ENCODE data around the gene SUFU. TPM values are rescaled to one million over a fixed set of nuclear protein-coding genes. Genes with fewer than 3 reads are reported as not detected.

SUFU gene
- total and polyA plus RNA-seq, 4 donors, result 3.5 to 14.8 (median 9.8) TPM

- WGBS, 2 donors, result 45 to 48% methylated on average over 2 of the region's 2 CpGs
- Histone ChIP-seq H3K36me3 (ENCODE audit: control insufficient read depth in 4 of 4, insufficient read depth in 4 of 4, low read length in 4 of 4) (peaks cover 0 to 25% (median 17%) of the 10 kb centered on the region in 4 donors), H3K27ac (ENCODE audit: low read depth in 1 of 2, low read length in 1 of 2) (peak overlapping the region in 1 of 2 donors; percentile 44), H3K9ac (ENCODE audit: insufficient read depth in 1 of 2, low read length in 2 of 2) (no peak overlapping the region), H3K27me3 (ENCODE audit: control insufficient read depth in 3 of 3, insufficient read depth in 3 of 3, low read length in 2 of 3) (no peaks in the 10 kb centered on the region), H3K9me3 (ENCODE audit: control insufficient read depth in 4 of 4, insufficient read depth in 3 of 4, low read length in 3 of 4) (no peaks in the 10 kb centered on the region), H3K4me1 (ENCODE audit: control insufficient read depth in 5 of 5, insufficient read depth in 5 of 5, low read length in 5 of 5) (peaks cover 9 to 20% (median 17%) of the 10 kb centered on the region in 5 donors), H3K4me3 (no peak overlapping the region)
- no peak for TF ChIP-seq CTCF (IDR thresholded peaks at IDR 0.05; ENCODE audit: control extremely low read depth, extremely low read depth)
- ATAC-seq (ENCODE audit: insufficient read depth, low FRiP score), result no peak
- no peak for DNase-seq
Observed at GRCh38 chr10:102595293-102595692, 91.5 kb downstream of the SUFU start.

- Histone ChIP-seq H3K27ac (ENCODE audit: low read depth in 1 of 2, low read length in 1 of 2) (peak overlapping the region in 1 of 2 donors; percentile 4), H3K9ac (ENCODE audit: insufficient read depth in 1 of 2, low read length in 2 of 2) (no peak overlapping the region), H3K4me3 (no peak overlapping the region), H3K9me3 (ENCODE audit: control insufficient read depth in 4 of 4, insufficient read depth in 3 of 4, low read length in 3 of 4) (no peaks in the 10 kb centered on the region), H3K27me3 (ENCODE audit: control insufficient read depth in 3 of 3, insufficient read depth in 3 of 3, low read length in 2 of 3) (no peaks in the 10 kb centered on the region), H3K4me1 (ENCODE audit: control insufficient read depth in 5 of 5, insufficient read depth in 5 of 5, low read length in 5 of 5) (peaks cover 10 to 25% (median 23%) of the 10 kb centered on the region in 5 donors), H3K36me3 (ENCODE audit: control insufficient read depth in 4 of 4, insufficient read depth in 4 of 4, low read length in 4 of 4) (peaks cover 0 to 27% (median 18%) of the 10 kb centered on the region in 4 donors)
- TF ChIP-seq CTCF (IDR thresholded peaks at IDR 0.05; ENCODE audit: control extremely low read depth, extremely low read depth), result no peak
- WGBS, 2 donors, result 77% methylated on average over 4 of the region's 4 CpGs
- no peak for DNase-seq
- ATAC-seq (ENCODE audit: insufficient read depth, low FRiP score), result no peak
Observed at GRCh38 chr10:102595897-102596296, 92.1 kb downstream of the SUFU start.

- Histone ChIP-seq H3K4me3 (no peak overlapping the region), H3K9me3 (ENCODE audit: control insufficient read depth in 4 of 4, insufficient read depth in 3 of 4, low read length in 3 of 4) (no peaks in the 10 kb centered on the region), H3K27ac (ENCODE audit: low read depth in 1 of 2, low read length in 1 of 2) (peak overlapping the region; percentile 20 to 43), H3K36me3 (ENCODE audit: control insufficient read depth in 4 of 4, insufficient read depth in 4 of 4, low read length in 4 of 4) (peaks cover 0 to 30% (median 20%) of the 10 kb centered on the region in 4 donors), H3K27me3 (ENCODE audit: control insufficient read depth in 3 of 3, insufficient read depth in 3 of 3, low read length in 2 of 3) (no peaks in the 10 kb centered on the region), H3K4me1 (ENCODE audit: control insufficient read depth in 5 of 5, insufficient read depth in 5 of 5, low read length in 5 of 5) (peaks cover 10 to 29% (median 25%) of the 10 kb centered on the region in 5 donors), H3K9ac (ENCODE audit: insufficient read depth in 1 of 2, low read length in 2 of 2) (no peak overlapping the region)
- DNase-seq (peak; percentile 55 to 62 (median 56)), ATAC-seq (ENCODE audit: insufficient read depth, low FRiP score) (peak; percentile 61)
- 51 to 62% methylated on average over 3 of the region's 3 CpGs for WGBS, 2 donors
- TF ChIP-seq CTCF (IDR thresholded peaks at IDR 0.05; ENCODE audit: control extremely low read depth, extremely low read depth), result peak; percentile 44
Observed at GRCh38 chr10:102596506-102596971, 92.8 kb downstream of the SUFU start.

Data from lung (tissue), 12 donors.